H1 (cell line): Measurements from ENCODE around the gene CAV1. TPM values are rescaled to one million over a fixed set of nuclear protein-coding genes. Genes with fewer than 3 reads are reported as not detected.

Experiments used
- CTCF ChIA-PET: fragments of 300-600 bp; sonication (Branson Sonifier 250); formaldehyde crosslinking; loops from one replicate; lab custom pipeline; 2021; ENCODE audit not compliant: partially characterized antibody; lab: Charles Lee
- POLR2A ChIA-PET: fragments of 300-600 bp; sonication (Branson Sonifier 250); formaldehyde crosslinking; loops from one replicate; lab custom pipeline; 2021; ENCODE audit warnings: inconsistent platforms; ENCODE audit not compliant: partially characterized antibody; lab: Charles Lee
- DNase-seq, 2 experiments: peaks; one replicate each; pipeline versions ENCODE4 v3.0.0 to v3.0.0-alpha.2; 2010 to 2022; ENCODE audit warnings: low spot score in 2 of 2, low read depth in 1 of 2, mixed read lengths in 1 of 2
- FAIRE-seq: peaks from 2 replicates; lab custom pipeline; 2011; peaks lifted over from hg19 to GRCh38; lab: Jason Lieb, UNC
- H2AFZ ChIP-seq: 2 replicates; pipeline ENCODE4 v1.8.1; 2012; ENCODE audit warnings: low read length, inconsistent platforms
- H2AK5ac ChIP-seq: 2 replicates; pipeline ENCODE4 v1.6.1; 2013; ENCODE audit warnings: low read depth, low read length
- H2BK120ac ChIP-seq: replicated peaks from 2 replicates; pipeline ENCODE3; 2013; ENCODE audit warnings: low read depth, low read length, inconsistent platforms
- H2BK12ac ChIP-seq: 2 replicates; pipeline ENCODE4 v1.6.1; 2013; ENCODE audit warnings: low read depth, low read length
- H2BK15ac ChIP-seq: 2 replicates; pipeline ENCODE4 v1.6.1; 2013; ENCODE audit warnings: low read length
- H2BK20ac ChIP-seq: 2 replicates; pipeline ENCODE4 v1.6.1; 2013; ENCODE audit warnings: low read length
- H2BK5ac ChIP-seq: 2 replicates; pipeline ENCODE4 v1.6.1; 2013; ENCODE audit warnings: low read depth, low read length
- H3K14ac ChIP-seq: 2 replicates; pipeline ENCODE4 v1.6.1; 2013; ENCODE audit warnings: inconsistent platforms; ENCODE audit not compliant: insufficient read length
- H3K18ac ChIP-seq: 2 replicates; pipeline ENCODE4 v1.6.1; 2013; ENCODE audit warnings: low read length; ENCODE audit errors: extremely low read depth
- H3K23ac ChIP-seq: 2 replicates; pipeline ENCODE4 v1.6.1; 2013; ENCODE audit warnings: inconsistent platforms; ENCODE audit not compliant: insufficient read length
- H3K23me2 ChIP-seq: 2 replicates; pipeline ENCODE4 v1.6.1; 2013; ENCODE audit warnings: low read depth, low read length
- H3K27ac ChIP-seq: 2 replicates; pipeline ENCODE4 v1.6.1; 2011; ENCODE audit warnings: low read depth, low read length, inconsistent platforms
- H3K27me3 ChIP-seq, 4 experiments: replicated peaks in 1 of 4; 1 replicate in 1 of 4; 2 replicates in 3 of 4; pipeline versions ENCODE4 v1.6.1 to v1.8.1; 2011 to 2013; ENCODE audit warnings: low read length in 3 of 4, mild to moderate bottlenecking in 3 of 4, inconsistent platforms in 2 of 4, mixed read lengths in 2 of 4, moderate library complexity in 1 of 4; ENCODE audit not compliant: control insufficient read depth in 3 of 4, insufficient read depth in 3 of 4; ENCODE audit errors: extremely low read depth in 1 of 4
- H3K36me3 ChIP-seq, 4 experiments: 2 replicates each; pipeline versions ENCODE4 v1.6.1 to v1.8.1; 2011 to 2013; ENCODE audit warnings: mild to moderate bottlenecking in 4 of 4, low read length in 3 of 4, moderate library complexity in 2 of 4, control low read depth in 1 of 4, inconsistent platforms in 1 of 4; ENCODE audit not compliant: insufficient read depth in 4 of 4, control insufficient read depth in 2 of 4
- H3K4ac ChIP-seq: replicated peaks from 2 replicates; pipeline ENCODE3; 2013; ENCODE audit warnings: low read length, low read depth, mixed read lengths, inconsistent platforms; ENCODE audit not compliant: insufficient read length
- H3K4me1 ChIP-seq, 4 experiments: replicated peaks in 1 of 4; 1 replicate in 1 of 4; 2 replicates in 3 of 4; pipeline versions ENCODE4 v1.6.1 to v1.8.1; 2011 to 2013; ENCODE audit warnings: low read length in 3 of 4, inconsistent platforms in 2 of 4, mixed read lengths in 1 of 4; ENCODE audit not compliant: insufficient read depth in 4 of 4, control insufficient read depth in 3 of 4
- H3K4me2 ChIP-seq, 2 experiments: 2 replicates each; pipeline versions ENCODE4 v1.6.1 to v1.8.1; 2011 to 2013; ENCODE audit warnings: low read depth in 2 of 2, low read length in 2 of 2, control low read depth in 1 of 2, inconsistent platforms in 1 of 2, mild to moderate bottlenecking in 1 of 2; ENCODE audit not compliant: insufficient read depth in 1 of 2
- H3K4me3 ChIP-seq, 4 experiments: fragments of 200-600, 300-600 bp in 1 of 4; sonication (generic), shearing (Covaris generic), sonication (Bioruptor Twin) in 1 of 4; 2 replicates each; pipeline versions ENCODE4 v1.5.1 to v1.8.1; 2011 to 2016; ENCODE audit warnings: low read length in 4 of 4, low read depth in 3 of 4, control low read depth in 2 of 4, inconsistent platforms in 2 of 4, mild to moderate bottlenecking in 2 of 4, mixed read lengths in 1 of 4, moderate library complexity in 1 of 4; ENCODE audit not compliant: insufficient read depth in 2 of 4; ENCODE audit errors: extremely low read depth in 1 of 4
- H3K56ac ChIP-seq: replicated peaks from 2 replicates; pipeline ENCODE3; 2013; ENCODE audit warnings: low read depth, mild to moderate bottlenecking, mixed read lengths, low read length, inconsistent platforms; ENCODE audit not compliant: insufficient read length
- H3K79me1 ChIP-seq: 2 replicates; pipeline ENCODE4 v1.6.1; 2013; ENCODE audit warnings: low read depth, low read length, control low read depth
- H3K79me2 ChIP-seq, 2 experiments: 2 replicates each; pipeline versions ENCODE4 v1.6.1 to v1.8.1; 2012 to 2013; ENCODE audit warnings: low read length in 2 of 2, mild to moderate bottlenecking in 2 of 2, inconsistent platforms in 1 of 2; ENCODE audit not compliant: insufficient read depth in 2 of 2, control insufficient read depth in 1 of 2
- H3K9ac ChIP-seq, 4 experiments: replicated peaks in 1 of 4; 1 replicate in 1 of 4; 2 replicates in 3 of 4; pipeline versions ENCODE4 v1.6.1 to v1.8.1; 2011 to 2013; ENCODE audit warnings: low read depth in 3 of 4, low read length in 3 of 4, control low read depth in 2 of 4, mild to moderate bottlenecking in 2 of 4, moderate library complexity in 2 of 4, inconsistent platforms in 1 of 4; ENCODE audit errors: extremely low read depth in 1 of 4
- H3K9me3 ChIP-seq, 2 experiments: 2 replicates each; pipeline versions ENCODE4 v1.6.1 to v1.8.1; 2012 to 2013; ENCODE audit warnings: mild to moderate bottlenecking in 2 of 2, moderate library complexity in 2 of 2, control low read depth in 1 of 2, inconsistent platforms in 1 of 2, low read depth in 1 of 2, low read length in 1 of 2, mixed read lengths in 1 of 2; ENCODE audit not compliant: insufficient read depth in 2 of 2
- H4K20me1 ChIP-seq, 2 experiments: replicated peaks in 1 of 2; 2 replicates each; pipeline versions ENCODE3 to v1.8.1; 2011 to 2013; ENCODE audit warnings: inconsistent platforms in 2 of 2, low read length in 2 of 2, mild to moderate bottlenecking in 1 of 2; ENCODE audit not compliant: insufficient read depth in 2 of 2, control insufficient read depth in 1 of 2
- H4K5ac ChIP-seq: 2 replicates; pipeline ENCODE4 v1.6.1; 2013; ENCODE audit warnings: low read length, low read depth, mixed read lengths, inconsistent platforms; ENCODE audit not compliant: insufficient read length
- H4K8ac ChIP-seq: 2 replicates; pipeline ENCODE4 v1.8.0; 2013; ENCODE audit warnings: mild to moderate bottlenecking, moderate library complexity, low read length, inconsistent platforms; ENCODE audit not compliant: insufficient read depth; ENCODE audit errors: extremely low read depth
- H4K91ac ChIP-seq: replicated peaks from 2 replicates; pipeline ENCODE3; 2013; ENCODE audit warnings: low read length, mixed read lengths, inconsistent platforms; ENCODE audit not compliant: insufficient read length
- ATF2 ChIP-seq: IDR thresholded peaks from 2 replicates; pipeline ENCODE4 v1.6.1; 2012; ENCODE audit warnings: low read length, inconsistent platforms
- CBX5 ChIP-seq: fragments of 300-800, 300-1000 bp; sonication (generic); IDR thresholded peaks from 2 replicates; pipeline ENCODE4 v1.7.1; 2016; ENCODE audit warnings: antibody characterized with exemption, low read length, low read depth
- EGR1 ChIP-seq: IDR thresholded peaks from 2 replicates; pipeline ENCODE4 v1.6.1; 2011; ENCODE audit warnings: low read depth, low read length, borderline replicate concordance
- GABPA ChIP-seq: IDR thresholded peaks from 2 replicates; pipeline ENCODE4 v1.6.1; 2011; ENCODE audit warnings: mild to moderate bottlenecking, low read length, moderate library complexity, borderline replicate concordance; ENCODE audit not compliant: insufficient read depth
- GTF2F1 ChIP-seq: IDR thresholded peaks from 2 replicates; pipeline ENCODE4 v1.6.1; 2012; ENCODE audit warnings: low read depth, low read length, improper control_type of control experiment, borderline replicate concordance
- KDM5A ChIP-seq: fragments of 200-600 bp; IDR thresholded peaks from 2 replicates; pipeline ENCODE4 v1.7.1; 2012; ENCODE audit warnings: mild to moderate bottlenecking, low read length, inconsistent platforms, mixed read lengths
- POU5F1 ChIP-seq: IDR thresholded peaks from 2 replicates; pipeline ENCODE4 v1.6.1; 2011; ENCODE audit warnings: low read depth, mild to moderate bottlenecking, low read length, moderate library complexity
- RNF2 ChIP-seq: fragments of 200-900, 300-1000 bp; sonication (generic); IDR thresholded peaks from 2 replicates; pipeline ENCODE4 v1.7.1; 2016; ENCODE audit warnings: borderline replicate concordance, low read depth, mild to moderate bottlenecking, antibody characterized with exemption, low read length; ENCODE audit not compliant: poor library complexity, severe bottlenecking; ENCODE audit errors: missing control alignments
- RXRA ChIP-seq: IDR thresholded peaks from 2 replicates; pipeline ENCODE4 v1.6.1; 2011; ENCODE audit warnings: low read depth, mild to moderate bottlenecking, low read length, moderate library complexity; ENCODE audit not compliant: insufficient read depth
- SIX5 ChIP-seq: IDR thresholded peaks from 2 replicates; pipeline ENCODE4 v1.6.1; 2011; ENCODE audit warnings: mild to moderate bottlenecking, low read depth, low read length
- SUZ12 ChIP-seq: fragments of 200-600 bp; sonication (generic); IDR thresholded peaks from 2 replicates; pipeline ENCODE4 v1.6.1; 2012; ENCODE audit warnings: mild to moderate bottlenecking, inconsistent platforms, low read length, moderate library complexity, mixed read lengths
- YY1 ChIP-seq: IDR thresholded peaks from 2 replicates; pipeline ENCODE4 v1.6.1; 2011; ENCODE audit warnings: low read depth, mild to moderate bottlenecking, low read length
- WGBS, 2 experiments: shearing (Covaris generic) in 1 of 2; methylation state at CpG; one replicate each; pipeline versions ENCODE4 v1.1.6 to v1.1.7; 2013 to 2015; ENCODE audit warnings: low lambda C conversion rate in 2 of 2, mixed read lengths in 2 of 2, inconsistent platforms in 1 of 2, low coverage in 1 of 2, missing lambda C conversion rate in 1 of 2; ENCODE audit not compliant: insufficient replicate concordance in 2 of 2, insufficient coverage in 1 of 2, insufficient read length in 1 of 2; ENCODE audit errors: extremely low coverage in 1 of 2, missing lambda C conversion rate in 1 of 2; 5-methylcytosine and 5-hydroxymethylcytosine counted together
- polyA plus RNA-seq, 7 experiments: library from polyadenylated mRNA; depleted of rRNA in 3 of 7; stranded (reverse) in 5 of 7; unstranded in 2 of 7; fragments of >200 nt in 5 of 7; fragments of 200-250 nt in 2 of 7; gene quantifications; 1 replicate in 5 of 7; 2 replicates in 1 of 7; 4 replicates in 1 of 7; pipeline versions ENCODE4 v1.2.1 to v1.2.3, GENCODE V29; 2011 to 2013; ENCODE audit warnings: missing spikeins in 2 of 7, mixed read lengths in 2 of 7
- total RNA-seq: library from RNA; stranded (reverse); fragmentation: NEBNext Ultra II Directional; extraction: Animal tissue kit (Norgen Biotek cat#: 25700); gene quantifications from 2 replicates; pipeline ENCODE4 v1.2.1, GENCODE V29; 2021

The CAV1 gene
- total and polyA plus RNA-seq, 2 of the 8 experiments (the other 6 are each of a cell fraction or from before 2014, with no cell fraction given) = 16.3 to 21.8 TPM

- peaks cover 2 to 12% (median 9%) of the 10 kb centered on the region in 4 experiments; a peak in 5 of 7 replicates for H3K4me1 ChIP-seq
- no peak overlapping the region for H2BK120ac ChIP-seq
- H4K91ac ChIP-seq = no peak overlapping the region
- H3K56ac ChIP-seq = no peak overlapping the region
- peaks cover 19% of the 10 kb centered on the region for H3K23me2 ChIP-seq
- H3K23ac ChIP-seq = no peak overlapping the region
- WGBS, 2 experiments = 21% methylated on average over 8 of the region's 10 CpGs; no CpG with 5 or more reads in 1 of the 2 experiments
- 0 out of 2 replicates have a peak overlapping the region, but pooled peaks have one; percentile 75 for H2BK20ac ChIP-seq
- peak overlapping the region; percentile 72 to 97 (median 73) for H3K4me3 ChIP-seq
- no peak for FAIRE-seq
- no peak overlapping the region for H3K4ac ChIP-seq
- peak overlapping the region; percentile 94 to 99 for H3K4me2 ChIP-seq
- peak overlapping the region; percentile 31; the same call in 1 of the 2 replicates for H4K8ac ChIP-seq
- no peak overlapping the region for H2BK12ac ChIP-seq
- no peak for DNase-seq
- 0 out of 2 replicates have a peak overlapping the region, but pooled peaks have one; percentile 71 for H3K18ac ChIP-seq
- H3K14ac ChIP-seq = no peak overlapping the region
- no peak overlapping the region for H2AK5ac ChIP-seq
- H2BK5ac ChIP-seq = no peak overlapping the region
- POLR2A ChIA-PET = no interaction called here
- no peaks in the 10 kb centered on the region; a peak in 1 of 4 replicates for H3K79me2 ChIP-seq
- H2AFZ ChIP-seq = no peak overlapping the region
- no peaks in the 10 kb centered on the region for H3K79me1 ChIP-seq
- H3K9me3 ChIP-seq = no peaks in the 10 kb centered on the region
- H4K20me1 ChIP-seq = no peaks in the 10 kb centered on the region
- H3K27me3 ChIP-seq = peaks cover 0 to 20% (median 12%) of the 10 kb centered on the region in 4 experiments; a peak in 6 of 7 replicates
- H3K36me3 ChIP-seq = no peaks in the 10 kb centered on the region
- H3K9ac ChIP-seq = no peak overlapping the region; a peak in 1 of 7 replicates
- no peak overlapping the region for H2BK15ac ChIP-seq
- no peak overlapping the region for H3K27ac ChIP-seq
- CTCF ChIA-PET = interaction anchor here (1.6 to 1.7 kb wide), 2 partner anchors 25 to 67 kb away, joined by 5 to 6 read pairs; partner anchors contain the start of gene CAV2
- H4K5ac ChIP-seq = no peak overlapping the region
- TF ChIP-seq SIX5 (no peak), GTF2F1 (no peak), GABPA (no peak), KDM5A (no peak), SUZ12 (no peak), RXRA (no peak), ATF2 (no peak), POU5F1 (no peak), EGR1 (no peak), YY1 (no peak), CBX5 (no peak), RNF2 (no peak)
Observed at GRCh38 chr7:116524221-116524608, 621 bp upstream of the CAV1 start.
